Astrocyte of the spinal cord (primary cell): Measurements from ENCODE around the gene ANXA8.
A peak's percentile ranks its signal among the peaks of the same experiment; 100 is the strongest.

Experiments
- DNase-seq: peaks from one replicate; pipeline ENCODE4 v3.0.0; 2011; ENCODE audit warnings: low read depth, low spot score
- H3K4me3 ChIP-seq: 2 replicates; pipeline ENCODE4 v1.5.1; 2011; ENCODE audit warnings: low read depth, mild to moderate bottlenecking, low read length, moderate library complexity
- in situ Hi-C: cut with HindIII; loops from 2 replicates; pipeline ENCODE4 v1.10.0; 2017; ENCODE audit warnings: low sequenced_read_pairs
- TF ChIP-seq, protein P1 (sequence below): IDR thresholded peaks from 2 replicates; pipeline ENCODE4 v1.5.1; 2012; ENCODE audit warnings: low read depth, mild to moderate bottlenecking, low read length, inconsistent platforms

The ANXA8 gene

DNA sequence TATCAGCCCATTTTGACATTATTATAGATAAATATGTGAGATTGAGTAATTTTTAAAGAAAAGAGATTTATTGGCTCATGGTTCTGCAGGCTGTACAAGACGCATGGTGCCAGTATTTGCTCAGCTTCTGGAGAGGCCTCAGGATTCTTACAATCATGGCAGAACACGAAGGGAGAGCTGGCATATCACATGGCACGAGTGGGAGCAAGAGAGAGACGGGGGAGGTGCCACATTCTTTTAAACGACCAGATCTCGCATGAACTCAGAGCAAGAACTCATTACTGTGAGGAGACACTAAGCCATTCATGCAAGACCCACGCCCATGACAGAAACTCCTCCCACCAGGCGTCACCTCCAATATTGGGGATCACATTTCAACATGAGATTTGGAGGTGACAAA is 59.7 kb downstream of the ANXA8 start:
- H3K4me3 ChIP-seq, result no peak overlapping the region
- TF ChIP-seq, protein P1, sequence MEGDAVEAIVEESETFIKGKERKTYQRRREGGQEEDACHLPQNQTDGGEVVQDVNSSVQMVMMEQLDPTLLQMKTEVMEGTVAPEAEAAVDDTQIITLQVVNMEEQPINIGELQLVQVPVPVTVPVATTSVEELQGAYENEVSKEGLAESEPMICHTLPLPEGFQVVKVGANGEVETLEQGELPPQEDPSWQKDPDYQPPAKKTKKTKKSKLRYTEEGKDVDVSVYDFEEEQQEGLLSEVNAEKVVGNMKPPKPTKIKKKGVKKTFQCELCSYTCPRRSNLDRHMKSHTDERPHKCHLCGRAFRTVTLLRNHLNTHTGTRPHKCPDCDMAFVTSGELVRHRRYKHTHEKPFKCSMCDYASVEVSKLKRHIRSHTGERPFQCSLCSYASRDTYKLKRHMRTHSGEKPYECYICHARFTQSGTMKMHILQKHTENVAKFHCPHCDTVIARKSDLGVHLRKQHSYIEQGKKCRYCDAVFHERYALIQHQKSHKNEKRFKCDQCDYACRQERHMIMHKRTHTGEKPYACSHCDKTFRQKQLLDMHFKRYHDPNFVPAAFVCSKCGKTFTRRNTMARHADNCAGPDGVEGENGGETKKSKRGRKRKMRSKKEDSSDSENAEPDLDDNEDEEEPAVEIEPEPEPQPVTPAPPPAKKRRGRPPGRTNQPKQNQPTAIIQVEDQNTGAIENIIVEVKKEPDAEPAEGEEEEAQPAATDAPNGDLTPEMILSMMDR, result no peak
- no peak for DNase-seq
- in situ Hi-C loops, result no loop called here

DNA sequence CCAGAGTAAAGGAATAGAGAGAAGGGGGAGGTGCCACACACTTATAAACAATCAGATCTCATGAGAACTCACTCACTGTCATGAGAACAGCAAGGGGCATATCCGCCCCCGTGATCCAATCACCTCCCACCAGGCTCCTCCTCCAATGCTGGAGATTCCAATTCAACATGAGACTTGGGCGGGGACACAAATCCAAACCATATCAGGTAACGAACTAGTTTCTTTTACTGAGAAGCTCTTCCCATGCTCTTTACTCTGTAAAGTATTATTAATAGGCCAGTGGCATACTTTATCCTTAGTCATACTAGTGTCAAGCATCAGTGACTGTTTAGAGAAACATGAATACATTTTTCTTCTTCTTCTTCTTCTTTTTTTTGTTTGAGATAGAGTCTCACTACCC is 60.4 kb downstream of the ANXA8 start:
- in situ Hi-C loops, result no loop called here
- TF ChIP-seq, protein P1, result no peak
- no peak overlapping the region for H3K4me3 ChIP-seq
- DNase-seq, result no peak

DNA sequence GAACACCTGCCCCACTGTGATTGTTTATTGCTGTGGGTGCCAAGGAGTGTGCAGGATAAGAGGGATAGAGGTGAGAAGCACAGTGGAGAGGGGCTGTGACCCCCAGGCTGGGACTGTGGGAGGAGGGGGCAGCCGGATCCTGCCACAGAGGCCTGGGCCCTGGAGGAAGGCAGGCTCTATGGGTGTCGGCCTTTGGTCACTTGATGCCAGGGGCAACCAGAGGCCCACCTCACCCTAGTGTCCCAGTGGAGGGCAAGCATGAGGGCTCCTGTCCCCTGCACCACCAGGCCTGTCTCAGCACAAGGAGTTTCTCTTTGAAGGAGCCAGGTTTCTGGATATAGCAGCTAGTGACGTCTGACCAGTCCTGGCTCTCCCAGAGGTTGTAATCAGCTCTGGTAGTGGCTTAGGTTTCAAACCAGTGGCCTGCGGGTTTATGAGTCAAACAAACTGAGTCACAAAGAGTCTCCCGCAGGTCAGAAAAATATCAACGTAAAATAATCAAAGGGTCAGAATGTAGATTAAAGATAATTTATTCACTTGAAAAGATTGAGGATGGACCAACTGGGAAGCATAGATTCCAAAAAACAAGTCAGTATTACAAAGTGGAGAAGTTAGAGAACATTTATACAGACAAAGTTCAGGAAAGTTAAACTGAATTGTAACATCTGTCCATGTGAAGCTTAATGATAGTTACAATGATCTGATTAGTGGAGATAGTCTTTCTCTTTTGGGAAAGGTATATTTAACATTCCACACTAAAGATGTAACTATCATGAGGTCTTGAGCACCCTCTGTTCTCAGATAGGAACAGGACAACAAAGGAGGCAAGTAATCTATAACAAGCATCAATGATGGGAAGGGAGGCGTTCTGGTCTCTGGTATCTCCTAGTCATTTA is 62.6 kb downstream of the ANXA8 start:
- in situ Hi-C loops, result no loop called here
- peak; percentile 84 for DNase-seq
- H3K4me3 ChIP-seq, result no peak overlapping the region
- TF ChIP-seq, protein P1, result no peak

DNA sequence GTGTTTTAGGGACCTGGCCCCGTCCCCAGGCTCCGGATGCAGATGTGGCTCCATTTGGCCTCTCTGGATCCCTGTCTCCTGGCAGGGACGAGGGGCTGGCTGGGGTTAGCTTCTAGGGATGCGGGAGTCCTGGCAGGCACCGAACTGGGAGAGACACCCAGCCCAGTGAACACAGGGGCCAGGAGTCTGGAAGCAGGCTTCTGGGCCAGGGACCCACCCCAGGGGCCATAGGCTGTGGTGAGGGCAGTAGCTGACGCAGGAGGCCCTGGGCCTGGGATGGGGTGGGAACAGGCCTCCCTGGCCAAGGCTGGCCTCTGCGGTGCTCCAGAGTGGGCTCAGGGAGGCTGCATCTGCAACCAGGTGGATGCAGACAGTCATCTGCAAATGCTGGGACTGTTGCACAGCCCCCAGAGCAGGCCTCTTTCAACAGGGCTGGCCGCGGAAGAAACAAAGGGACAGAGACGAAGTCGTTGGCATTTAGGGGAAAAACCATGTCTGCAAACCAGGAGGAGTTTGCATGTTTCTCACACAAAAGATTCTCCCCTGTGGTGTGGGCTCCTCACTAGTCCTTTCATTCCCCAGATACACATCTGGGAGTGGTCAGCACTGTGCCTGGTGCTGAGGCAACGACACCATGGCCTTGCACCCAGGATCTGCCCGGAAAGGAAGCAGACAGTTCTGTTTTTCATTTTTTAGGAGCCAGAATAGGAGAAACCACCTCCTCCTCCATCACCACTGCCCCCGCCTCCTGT is 63.4 kb downstream of the ANXA8 start:
- TF ChIP-seq, protein P1, result no peak
- no peak for DNase-seq
- in situ Hi-C loops, result no loop called here
- no peak overlapping the region for H3K4me3 ChIP-seq

DNA sequence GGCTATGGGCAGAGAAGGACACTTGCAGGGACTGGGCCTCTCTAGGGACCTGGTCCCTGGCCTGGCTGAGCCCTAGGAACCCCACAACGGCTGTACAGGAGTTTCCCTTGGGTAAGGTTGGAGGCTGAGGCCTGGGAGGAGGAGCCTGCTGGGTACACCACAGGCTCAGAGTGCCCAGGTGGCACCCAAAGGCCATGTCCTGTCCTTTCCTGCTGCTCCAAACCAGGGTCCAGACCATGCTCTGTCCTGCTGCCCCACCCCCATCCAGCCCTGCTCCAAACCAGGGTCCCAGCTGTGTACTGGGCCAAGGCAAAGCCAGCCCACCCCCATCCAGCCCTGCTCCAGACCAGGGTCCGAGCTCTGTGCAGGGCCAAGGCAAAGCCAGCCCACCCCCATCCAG is 64.5 kb downstream of the ANXA8 start:
- H3K4me3 ChIP-seq, result no peak overlapping the region
- in situ Hi-C loops, result no loop called here
- TF ChIP-seq, protein P1, result no peak
- no peak for DNase-seq

DNA sequence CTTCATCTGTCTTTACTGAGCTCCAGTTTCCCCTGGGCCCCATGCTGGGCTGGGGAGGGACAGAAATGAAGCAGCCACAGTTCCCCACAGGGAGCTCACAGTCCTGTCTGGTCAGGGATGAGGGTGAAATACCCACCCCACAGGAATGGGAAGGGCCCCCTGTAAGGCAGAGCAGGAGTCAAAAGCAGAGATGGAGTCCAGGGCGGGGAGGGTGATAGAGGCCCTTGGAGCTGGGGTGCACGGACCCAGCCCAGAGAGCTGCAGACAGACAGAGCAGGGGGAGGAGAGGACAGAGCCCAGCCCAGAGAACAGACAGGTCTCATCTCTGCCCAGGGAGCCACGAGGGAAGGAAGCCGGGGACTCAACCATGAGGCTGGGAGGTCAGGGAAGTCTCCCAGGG is 64.9 kb downstream of the ANXA8 start:
- TF ChIP-seq, protein P1, result no peak
- no peak for DNase-seq
- in situ Hi-C loops, result no loop called here
- no peak overlapping the region for H3K4me3 ChIP-seq
